IMR-90 (cell line): ENCODE results near the gene SART1. TPM values are rescaled to one million over a fixed set of nuclear protein-coding genes. Genes with fewer than 3 reads are reported as not detected.

Experiments used
- ATAC-seq: fragments of 200-7000 bp; cut with Tn5 transposase; 2 replicates; pipeline ENCODE4 v1.9.1; 2020; ENCODE audit warnings: low read depth, mild to moderate bottlenecking, moderate library complexity
- BruUV-seq: library from RNA; stranded (reverse); fragments of 400-500 nt; replicated peaks from 2 replicates; lab custom pipeline; 2021; lab: Mats Ljungman, UMichigan
- CTCF ChIA-PET: fragments of 300-600 bp; formaldehyde crosslinking; extraction: SDS; loops from one replicate; lab custom pipeline; 2021; ENCODE audit warnings: antibody characterized with exemption; lab: Yijun Ruan, JAX
- POLR2A ChIA-PET: fragments of 300-600 bp; sonication (Branson Sonifier 250); formaldehyde crosslinking; loops from one replicate; lab custom pipeline; 2022; ENCODE audit warnings: antibody characterized with exemption; ENCODE audit not compliant: unreplicated experiment; lab: Charles Lee
- DNase-seq: peaks from one replicate; pipeline ENCODE4 v3.0.0; 2013
- H2AFZ ChIP-seq: replicated peaks from 2 replicates; pipeline ENCODE3; 2013; ENCODE audit warnings: low read length, mild to moderate bottlenecking; ENCODE audit not compliant: poor library complexity
- H2AK5ac ChIP-seq: 2 replicates; pipeline ENCODE4 v1.6.1; 2013; ENCODE audit warnings: low read depth, low read length, inconsistent platforms
- H2AK9ac ChIP-seq: replicated peaks from 2 replicates; pipeline ENCODE3; 2013; ENCODE audit warnings: mild to moderate bottlenecking, low read depth, low read length, moderate library complexity; ENCODE audit not compliant: poor library complexity
- H2BK120ac ChIP-seq: 2 replicates; pipeline ENCODE4 v1.6.1; 2013; ENCODE audit warnings: low read depth, low read length, inconsistent platforms
- H2BK15ac ChIP-seq: 3 replicates; pipeline ENCODE4 v1.6.1; 2013; ENCODE audit warnings: low read depth, low read length, inconsistent platforms
- H2BK20ac ChIP-seq: 2 replicates; pipeline ENCODE4 v1.6.1; 2013; ENCODE audit warnings: low read depth, mild to moderate bottlenecking, inconsistent platforms, low read length, moderate library complexity
- H2BK5ac ChIP-seq: 2 replicates; pipeline ENCODE4 v1.6.1; 2013; ENCODE audit warnings: mild to moderate bottlenecking, low read depth, low read length, inconsistent platforms; ENCODE audit not compliant: poor library complexity, severe bottlenecking
- H3K14ac ChIP-seq: replicated peaks from 2 replicates; pipeline ENCODE4 v1.6.1; 2013; ENCODE audit warnings: low read depth, low read length, inconsistent platforms
- H3K18ac ChIP-seq: 2 replicates; pipeline ENCODE4 v1.6.1; 2013; ENCODE audit warnings: low read depth, low read length, control low read depth
- H3K23ac ChIP-seq: 2 replicates; pipeline ENCODE4 v1.6.1; 2013; ENCODE audit warnings: low read depth, low read length, inconsistent platforms
- H3K27ac ChIP-seq: 2 replicates; pipeline ENCODE4 v1.5.1; 2013; ENCODE audit warnings: mild to moderate bottlenecking, control low read depth, low read length; ENCODE audit not compliant: insufficient read depth
- H3K27me3 ChIP-seq: 2 replicates; pipeline ENCODE4 v1.6.1; 2013; ENCODE audit warnings: low read length; ENCODE audit not compliant: control insufficient read depth, insufficient read depth
- H3K36me3 ChIP-seq: 2 replicates; pipeline ENCODE4 v1.6.1; 2013; ENCODE audit warnings: low read length, mixed read lengths; ENCODE audit not compliant: control insufficient read depth, insufficient read depth
- H3K4ac ChIP-seq: 2 replicates; pipeline ENCODE4 v1.6.1; 2013; ENCODE audit warnings: low read depth, low read length, inconsistent platforms
- H3K4me1 ChIP-seq: 2 replicates; pipeline ENCODE4 v1.6.1; 2013; ENCODE audit warnings: low read length, mixed read lengths; ENCODE audit not compliant: control insufficient read depth, insufficient read depth
- H3K4me2 ChIP-seq: 2 replicates; pipeline ENCODE4 v1.6.1; 2013; ENCODE audit warnings: low read depth, mild to moderate bottlenecking, control low read depth, low read length, moderate library complexity
- H3K4me3 ChIP-seq: 2 replicates; pipeline ENCODE4 v1.5.1; 2013; ENCODE audit warnings: low read depth, mild to moderate bottlenecking, control low read depth, low read length, moderate library complexity; ENCODE audit not compliant: insufficient read depth
- H3K56ac ChIP-seq: 2 replicates; pipeline ENCODE4 v1.6.1; 2013; ENCODE audit warnings: low read length, inconsistent platforms; ENCODE audit not compliant: insufficient read depth; ENCODE audit errors: extremely low read depth
- H3K79me1 ChIP-seq, 2 experiments: 2 replicates each; pipeline ENCODE4 v1.6.1; 2013; ENCODE audit warnings: low read length in 2 of 2, inconsistent platforms in 1 of 2, low read depth in 1 of 2
- H3K9ac ChIP-seq: 2 replicates; pipeline ENCODE4 v1.6.1; 2013; ENCODE audit warnings: low read depth, low read length, control low read depth
- H3K9me1 ChIP-seq: 2 replicates; pipeline ENCODE4 v1.6.1; 2013; ENCODE audit warnings: low read length, inconsistent platforms; ENCODE audit not compliant: insufficient read depth
- H3K9me3 ChIP-seq: 2 replicates; pipeline ENCODE4 v1.6.1; 2013; ENCODE audit warnings: low read length; ENCODE audit not compliant: control insufficient read depth, insufficient read depth
- H4K20me1 ChIP-seq: 2 replicates; pipeline ENCODE4 v1.6.1; 2013; ENCODE audit warnings: low read length, inconsistent platforms; ENCODE audit not compliant: insufficient read depth
- H4K5ac ChIP-seq: 2 replicates; pipeline ENCODE4 v1.6.1; 2013; ENCODE audit warnings: mild to moderate bottlenecking, low read depth, low read length, control low read depth
- H4K8ac ChIP-seq, 2 experiments: 2 replicates each; pipeline ENCODE4 v1.6.1; 2013; ENCODE audit warnings: low read depth in 2 of 2, low read length in 2 of 2, control low read depth in 1 of 2, inconsistent platforms in 1 of 2
- H4K91ac ChIP-seq: 2 replicates; pipeline ENCODE4 v1.6.1; 2013; ENCODE audit warnings: low read depth, low read length, inconsistent platforms; ENCODE audit not compliant: insufficient read depth
- BHLHE40 ChIP-seq: fragments of 150-350 bp; IDR thresholded peaks from 2 replicates; pipeline ENCODE4 v1.6.1; 2016; ENCODE audit warnings: mild to moderate bottlenecking, low read depth, low read length
- CEBPB ChIP-seq: IDR thresholded peaks from 2 replicates; pipeline ENCODE4 v1.6.1; 2012; ENCODE audit warnings: low read depth, low read length, improper control_type of control experiment
- CHD1 ChIP-seq: IDR thresholded peaks from 2 replicates; pipeline ENCODE4 v1.6.1; 2012; ENCODE audit warnings: low read depth, low read length, improper control_type of control experiment
- ELK1 ChIP-seq: fragments of 150-350 bp; IDR thresholded peaks from 2 replicates; pipeline ENCODE4 v1.6.1; 2016; ENCODE audit warnings: low read depth, mild to moderate bottlenecking, low read length, moderate library complexity, borderline replicate concordance
- FOS ChIP-seq: fragments of 150-350 bp; IDR thresholded peaks from 2 replicates; pipeline ENCODE4 v1.6.1; 2016; ENCODE audit warnings: low read depth, low read length
- MAFK ChIP-seq: IDR thresholded peaks from 2 replicates; pipeline ENCODE4 v1.6.1; 2012; ENCODE audit warnings: low read depth, low read length, improper control_type of control experiment
- MAZ ChIP-seq: IDR thresholded peaks from 2 replicates; pipeline ENCODE4 v1.6.1; 2012; ENCODE audit warnings: low read depth, mild to moderate bottlenecking, low read length, improper control_type of control experiment, moderate library complexity, borderline replicate concordance
- MXI1 ChIP-seq: IDR thresholded peaks from 2 replicates; pipeline ENCODE4 v1.6.1; 2012; ENCODE audit warnings: low read depth, mild to moderate bottlenecking, low read length, moderate library complexity, borderline replicate concordance
- NFE2L2 ChIP-seq: fragments of 150-350 bp; IDR thresholded peaks from 2 replicates; pipeline ENCODE4 v1.6.1; 2016; ENCODE audit warnings: low read depth, mild to moderate bottlenecking, low read length
- POLR2A ChIP-seq: IDR thresholded peaks from 2 replicates; pipeline ENCODE4 v1.6.1; 2012; ENCODE audit warnings: mild to moderate bottlenecking, low read depth, low read length
- RAD21 ChIP-seq: IDR thresholded peaks from 2 replicates; pipeline ENCODE4 v1.6.1; 2012; ENCODE audit warnings: low read length, improper control_type of control experiment
- RCOR1 ChIP-seq: IDR thresholded peaks from 2 replicates; pipeline ENCODE4 v1.6.1; 2012; ENCODE audit warnings: mild to moderate bottlenecking, low read length, improper control_type of control experiment; ENCODE audit not compliant: insufficient replicate concordance
- RFX5 ChIP-seq: IDR thresholded peaks from 2 replicates; pipeline ENCODE4 v1.8.0; 2012; ENCODE audit warnings: low read depth, mild to moderate bottlenecking, low read length, moderate library complexity
- SMC3 ChIP-seq: fragments of 150-350 bp; IDR thresholded peaks from 2 replicates; pipeline ENCODE4 v1.6.1; 2016; ENCODE audit warnings: low read depth, mild to moderate bottlenecking, antibody characterized with exemption, low read length, moderate library complexity
- WGBS, 2 experiments: methylation state at CpG; one replicate each; pipeline versions ENCODE4 v1.1.5 to v1.1.7; 2013; ENCODE audit warnings: missing lambda C conversion rate in 2 of 2; ENCODE audit not compliant: insufficient read length in 1 of 2; ENCODE audit errors: extremely low coverage in 2 of 2; 5-methylcytosine and 5-hydroxymethylcytosine counted together
- dilution Hi-C: fragments of 300-500 bp; cut with HindIII; formaldehyde crosslinking; loops from one replicate; pipeline ENCODE4 v1.14.3; 2018; ENCODE audit warnings: low sequenced_read_pairs; ENCODE audit not compliant: unreplicated experiment
- in situ Hi-C: fragments of 300-500 bp; cut with MboI; formaldehyde crosslinking; loops from 3 replicates; pipeline ENCODE4 v1.14.3; 2019; ENCODE audit warnings: low sequenced_read_pairs, inconsistent platforms, mixed read lengths
- intact Hi-C: fragments of 100-400 bp; cut with micrococcal nuclease; formaldehyde crosslinking; loops from 2 replicates; pipeline ENCODE4 v1.10.0; 2022
- polyA plus RNA-seq, 3 experiments: library from polyadenylated mRNA; depleted of rRNA; stranded (reverse); fragments of >200 nt; gene quantifications; 2 replicates each; pipeline ENCODE4 v1.2.3, GENCODE V29; 2012; ENCODE audit warnings: low replicate concordance in 1 of 3
- total RNA-seq: library from RNA; depleted of rRNA; stranded (reverse); fragments of >200 nt; gene quantifications from 2 replicates; pipeline ENCODE4 v1.2.3, GENCODE V29; 2012
- TF ChIP-seq, protein P1 (sequence below): fragments of 150-350 bp; IDR thresholded peaks from 2 replicates; pipeline ENCODE4 v1.6.1; 2017; ENCODE audit warnings: mild to moderate bottlenecking, antibody characterized with exemption, low read length, low read depth
- TF ChIP-seq, protein P2 (sequence below): conservative IDR thresholded peaks from 2 replicates; pipeline ENCODE4 v1.5.1; 2012; ENCODE audit warnings: mild to moderate bottlenecking, low read depth, low read length, improper control_type of control experiment

Gene SART1
- total and polyA plus RNA-seq, 2 of the 4 experiments (the other 2 are of a cell fraction): 25.5 to 43.5 TPM

- Histone ChIP-seq H4K20me1 (peaks cover 11% of the 10 kb centered on the region), H4K91ac (no peak overlapping the region), H4K5ac (no peak overlapping the region), H3K9me3 (no peaks in the 10 kb centered on the region), H3K9me1 (0 out of 2 replicates have a peak, but pooled peaks cover 3% of the 10 kb centered on the region), H3K4ac (no peak overlapping the region), H3K23ac (no peak overlapping the region), H3K18ac (no peak overlapping the region), H2AK9ac (no peak overlapping the region), H3K14ac (no peak overlapping the region), H2BK20ac (no peak overlapping the region), H3K4me1 (no peaks in the 10 kb centered on the region; the same call in 1 of the 2 replicates), H3K27me3 (no peaks in the 10 kb centered on the region), H3K27ac (no peak overlapping the region), H3K4me3 (no peak overlapping the region), H2AFZ (no peak overlapping the region), H2AK5ac (no peak overlapping the region), H3K9ac (no peak overlapping the region), H4K8ac (no peak overlapping the region), H2BK120ac (no peak overlapping the region), H3K36me3 (peaks cover 19% of the 10 kb centered on the region), H3K79me1 (peaks cover 27 to 40% of the 10 kb centered on the region in 2 experiments), H2BK15ac (no peak overlapping the region), H3K56ac (no peak overlapping the region), H2BK5ac (no peak overlapping the region), H3K4me2 (no peak overlapping the region)
- POLR2A ChIA-PET: no interaction called here
- in situ Hi-C loops: no loop called here
- no peak for ATAC-seq
- no TSS peak for BruUV-seq
- DNase-seq: no peak
- CTCF ChIA-PET: no interaction called here
- dilution Hi-C loops: no loop called here
- intact Hi-C loops: no loop called here
- TF ChIP-seq BHLHE40 (no peak), MAFK (no peak), RCOR1 (no peak), ELK1 (no peak), RFX5 (no peak), MXI1 (no peak), SMC3 (no peak), MAZ (no peak), NFE2L2 (no peak), CEBPB (no peak), CHD1 (no peak), FOS (no peak), POLR2A (no peak), RAD21 (no peak)
- TF ChIP-seq, protein P1, sequence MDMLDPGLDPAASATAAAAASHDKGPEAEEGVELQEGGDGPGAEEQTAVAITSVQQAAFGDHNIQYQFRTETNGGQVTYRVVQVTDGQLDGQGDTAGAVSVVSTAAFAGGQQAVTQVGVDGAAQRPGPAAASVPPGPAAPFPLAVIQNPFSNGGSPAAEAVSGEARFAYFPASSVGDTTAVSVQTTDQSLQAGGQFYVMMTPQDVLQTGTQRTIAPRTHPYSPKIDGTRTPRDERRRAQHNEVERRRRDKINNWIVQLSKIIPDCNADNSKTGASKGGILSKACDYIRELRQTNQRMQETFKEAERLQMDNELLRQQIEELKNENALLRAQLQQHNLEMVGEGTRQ: no peak
- TF ChIP-seq, protein P2, sequence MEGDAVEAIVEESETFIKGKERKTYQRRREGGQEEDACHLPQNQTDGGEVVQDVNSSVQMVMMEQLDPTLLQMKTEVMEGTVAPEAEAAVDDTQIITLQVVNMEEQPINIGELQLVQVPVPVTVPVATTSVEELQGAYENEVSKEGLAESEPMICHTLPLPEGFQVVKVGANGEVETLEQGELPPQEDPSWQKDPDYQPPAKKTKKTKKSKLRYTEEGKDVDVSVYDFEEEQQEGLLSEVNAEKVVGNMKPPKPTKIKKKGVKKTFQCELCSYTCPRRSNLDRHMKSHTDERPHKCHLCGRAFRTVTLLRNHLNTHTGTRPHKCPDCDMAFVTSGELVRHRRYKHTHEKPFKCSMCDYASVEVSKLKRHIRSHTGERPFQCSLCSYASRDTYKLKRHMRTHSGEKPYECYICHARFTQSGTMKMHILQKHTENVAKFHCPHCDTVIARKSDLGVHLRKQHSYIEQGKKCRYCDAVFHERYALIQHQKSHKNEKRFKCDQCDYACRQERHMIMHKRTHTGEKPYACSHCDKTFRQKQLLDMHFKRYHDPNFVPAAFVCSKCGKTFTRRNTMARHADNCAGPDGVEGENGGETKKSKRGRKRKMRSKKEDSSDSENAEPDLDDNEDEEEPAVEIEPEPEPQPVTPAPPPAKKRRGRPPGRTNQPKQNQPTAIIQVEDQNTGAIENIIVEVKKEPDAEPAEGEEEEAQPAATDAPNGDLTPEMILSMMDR: no peak
- WGBS, 2 experiments: no CpG with 5 or more reads among the region's 4 CpGs
These were observed 42.7 kb downstream of the SART1 start for GRCh38 chr11:66004186-66004585.
